ENCODE data around the gene BCL10. TPM values are rescaled to one million over a fixed set of nuclear protein-coding genes. Genes with fewer than 3 reads are reported as not detected.

Gene BCL10
- total and polyA plus RNA-seq, 2 of the 13 experiments (the other 11 are each of a cell fraction or from before 2014, with no cell fraction given) = 3.7 to 14.1 TPM

GRCh38 chr1:85276215-85276977 lies at the start of gene BCL10 (continued):
- peak; percentile 18; the same call in 1 of the 2 replicates for TF ChIP-seq ARID5B (CRISPR knock-in tag; IDR thresholded peaks at IDR 0.05)
- TF ChIP-seq PRDM4 (CRISPR knock-in tag; IDR thresholded peaks at IDR 0.05; ENCODE audit: borderline replicate concordance) = no peak
- no peak for TF ChIP-seq EED (CRISPR knock-in tag; IDR thresholded peaks at IDR 0.05)
- TF ChIP-seq NFYB (CRISPR knock-in tag; IDR thresholded peaks at IDR 0.05) = peak; percentile 80
- no peak for TF ChIP-seq ZNF841 (CRISPR knock-in tag; IDR thresholded peaks at IDR 0.05; ENCODE audit: borderline replicate concordance)
- TF ChIP-seq WIZ (CRISPR knock-in tag; IDR thresholded peaks at IDR 0.05) = peak; percentile 85; the same call in 1 of the 2 replicates
- TF ChIP-seq ZNF33B (CRISPR knock-in tag; IDR thresholded peaks at IDR 0.05) = no peak
- no peak for TF ChIP-seq ZNF354B (CRISPR knock-in tag; IDR thresholded peaks at IDR 0.05)
- peak; percentile 71; the same call in 1 of the 2 replicates for TF ChIP-seq ZNF646 (CRISPR knock-in tag; IDR thresholded peaks at IDR 0.05)
- peak; percentile 18; the same call in 1 of the 2 replicates for TF ChIP-seq GATA4 (IDR thresholded peaks at IDR 0.05; ENCODE audit: borderline replicate concordance, low read depth)
- TF ChIP-seq MBNL3 (CRISPR knock-in tag; conservative IDR thresholded peaks at IDR 0.05) = no peak
- TF ChIP-seq HNF4G (IDR thresholded peaks at IDR 0.05; ENCODE audit: borderline replicate concordance, low read depth, low read length) = no peak
- peak; percentile 29; the same call in 1 of the 2 replicates for TF ChIP-seq HNF4G (CRISPR knock-in tag; IDR thresholded peaks at IDR 0.05; ENCODE audit: borderline replicate concordance, low read depth)
- peak; percentile 69 for TF ChIP-seq ZNF331 (CRISPR knock-in tag; IDR thresholded peaks at IDR 0.05)
